GM12878 (cell line): ENCODE data around the gene TBC1D2B. TPM values are rescaled to one million over a fixed set of nuclear protein-coding genes. Genes with fewer than 3 reads are reported as not detected.

Source experiments
- ATAC-seq: fragments of 200-7000 bp; cut with Tn5 transposase; 3 replicates; pipeline ENCODE4 v1.9.1; 2020; ENCODE audit warnings: mild to moderate bottlenecking, moderate library complexity
- BruUV-seq: library from RNA; stranded (reverse); fragments of 400-500 nt; replicated peaks from 2 replicates; lab custom pipeline; 2021; lab: Mats Ljungman, UMichigan
- CTCF ChIA-PET: fragments of 300-600 bp; sonication (Branson Sonifier 250); formaldehyde crosslinking; extraction: SDS; loops from one replicate; lab custom pipeline; 2021; ENCODE audit warnings: inconsistent platforms; lab: Yijun Ruan, JAX
- POLR2A ChIA-PET: fragments of 350-600 bp; formaldehyde crosslinking; extraction: SDS; loops from one replicate; lab custom pipeline; 2021; ENCODE audit warnings: inconsistent platforms; lab: Charles Lee
- RAD21 ChIA-PET: fragments of 300-600 bp; sonication (Branson Sonifier 250); formaldehyde crosslinking; loops from one replicate; lab custom pipeline; 2023; ENCODE audit warnings: antibody characterized with exemption; ENCODE audit not compliant: unreplicated experiment; lab: Charles Lee
- SMC1A ChIA-PET: fragments of 300-600 bp; sonication (Branson Sonifier 250); formaldehyde crosslinking; loops from one replicate; lab custom pipeline; 2023; ENCODE audit not compliant: unreplicated experiment, uncharacterized antibody; lab: Charles Lee
- DNase-seq: peaks from one replicate; pipeline ENCODE4 v3.0.0-alpha.2; 2011; ENCODE audit warnings: low read depth, low spot score
- FAIRE-seq: peaks from 3 replicates; lab custom pipeline; 2011; peaks lifted over from hg19 to GRCh38; lab: Jason Lieb, UNC
- H2AFZ ChIP-seq: 2 replicates; pipeline ENCODE4 v1.6.0; 2011; ENCODE audit warnings: low read depth, low read length, control low read depth; ENCODE audit not compliant: control insufficient read depth
- H3K27ac ChIP-seq: 2 replicates; pipeline ENCODE4 v1.5.1; 2011; ENCODE audit warnings: control low read depth; ENCODE audit not compliant: control insufficient read depth, insufficient read depth
- H3K27me3 ChIP-seq, 2 experiments: replicated peaks in 1 of 2; 2 replicates each; pipeline versions ENCODE4 v1.6.0 to v1.6.1; 2011; ENCODE audit warnings: low read length in 1 of 2; ENCODE audit not compliant: control insufficient read depth in 2 of 2, insufficient read depth in 2 of 2
- H3K36me3 ChIP-seq, 2 experiments: 2 replicates each; pipeline ENCODE4 v1.5.1; 2011; ENCODE audit warnings: low read length in 1 of 2; ENCODE audit not compliant: control insufficient read depth in 2 of 2, insufficient read depth in 2 of 2
- H3K4me1 ChIP-seq: 2 replicates; pipeline ENCODE4 v1.6.1; 2011; ENCODE audit warnings: mild to moderate bottlenecking, low read length, moderate library complexity, mixed read lengths; ENCODE audit not compliant: control insufficient read depth, insufficient read depth
- H3K4me2 ChIP-seq: 2 replicates; pipeline ENCODE4 v1.6.0; 2011; ENCODE audit warnings: control low read depth; ENCODE audit not compliant: control insufficient read depth, insufficient read depth
- H3K4me3 ChIP-seq: fragments of 200-600 bp; sonication (generic); 2 replicates; pipeline ENCODE4 v1.5.1; 2016
- H3K79me2 ChIP-seq: 2 replicates; pipeline ENCODE4 v1.6.0; 2011; ENCODE audit warnings: low read length; ENCODE audit not compliant: control insufficient read depth, insufficient read depth
- H3K9ac ChIP-seq: 2 replicates; pipeline ENCODE4 v1.8.0; 2011; ENCODE audit warnings: low read length, control low read depth, mixed read lengths; ENCODE audit not compliant: control insufficient read depth, insufficient read depth
- H3K9me3 ChIP-seq: replicated peaks from 3 replicates; pipeline ENCODE4 v1.5.1; 2011; ENCODE audit warnings: mild to moderate bottlenecking, low read length; ENCODE audit not compliant: control insufficient read depth, insufficient read depth
- H4K20me1 ChIP-seq: 2 replicates; pipeline ENCODE4 v1.6.0; 2011; ENCODE audit not compliant: control insufficient read depth, insufficient read depth
- BHLHE40 ChIP-seq, 2 experiments: fragments of 450-650 bp in 1 of 2; IDR thresholded peaks; 2 replicates each; pipeline ENCODE4 v1.6.1; 2011 to 2017; ENCODE audit warnings: low read depth in 2 of 2, borderline replicate concordance in 1 of 2, improper control_type of control experiment in 1 of 2, low read length in 1 of 2, mild to moderate bottlenecking in 1 of 2
- CEBPZ ChIP-seq: fragments of 150-350 bp; IDR thresholded peaks from 2 replicates; pipeline ENCODE4 v1.6.1; 2016; ENCODE audit warnings: low read depth, low read length
- DPF2 ChIP-seq: fragments of 450-650 bp; IDR thresholded peaks from 2 replicates; pipeline ENCODE4 v1.6.1; 2017; ENCODE audit warnings: mild to moderate bottlenecking
- FOXM1 ChIP-seq: IDR thresholded peaks from 2 replicates; pipeline ENCODE4 v1.6.1; 2012; ENCODE audit warnings: low read depth, mild to moderate bottlenecking, inconsistent platforms, low read length, moderate library complexity
- IRF4 ChIP-seq: IDR thresholded peaks from 2 replicates; pipeline ENCODE4 v1.6.1; 2011; ENCODE audit warnings: low read depth, low read length
- RBBP5 ChIP-seq: fragments of 200-600 bp; sonication (generic); conservative IDR thresholded peaks from 2 replicates; pipeline ENCODE4 v1.6.1; 2016
- SIX5 ChIP-seq: IDR thresholded peaks from 2 replicates; pipeline ENCODE4 v1.6.1; 2011; ENCODE audit warnings: mild to moderate bottlenecking, low read depth, low read length, moderate library complexity; ENCODE audit not compliant: severe bottlenecking
- STAT3 ChIP-seq: IDR thresholded peaks from 2 replicates; pipeline ENCODE4 v1.6.1; 2011; ENCODE audit warnings: low read depth, low read length, improper control_type of control experiment
- TCF12 ChIP-seq: IDR thresholded peaks from 2 replicates; pipeline ENCODE4 v1.6.1; 2011; ENCODE audit warnings: low read depth, mild to moderate bottlenecking, low read length
- ZNF384 ChIP-seq: IDR thresholded peaks from 2 replicates; pipeline ENCODE4 v1.6.1; 2012; ENCODE audit warnings: low read depth, mild to moderate bottlenecking, low read length, improper control_type of control experiment, borderline replicate concordance
- ZNF592 ChIP-seq: fragments of 450-650 bp; IDR thresholded peaks from 2 replicates; pipeline ENCODE4 v1.6.1; 2017; ENCODE audit warnings: mild to moderate bottlenecking, moderate library complexity
- WGBS: methylation state at CpG from one replicate; pipeline ENCODE4 v1.1.6; 2016; ENCODE audit warnings: low lambda C conversion rate; ENCODE audit not compliant: insufficient replicate concordance, insufficient coverage; ENCODE audit errors: missing lambda C conversion rate; 5-methylcytosine and 5-hydroxymethylcytosine counted together
- in situ Hi-C: fragments of 300-500 bp; cut with MboI; formaldehyde crosslinking; loops from 9 replicates; pipeline ENCODE4 v1.14.3; 2018; ENCODE audit warnings: mixed read lengths
- intact Hi-C: fragments of 100-400 bp; cut with micrococcal nuclease; formaldehyde crosslinking; loops from one replicate; pipeline ENCODE4 v1.14.2; 2022; ENCODE audit not compliant: unreplicated experiment
- polyA plus RNA-seq, 11 experiments: library from polyadenylated mRNA; depleted of rRNA in 4 of 11; unstranded in 6 of 11; stranded (reverse) in 5 of 11; fragments of >200 nt; fragmentation: Nextera tagmentation in 4 of 11; fragmentation: Illumina TruSeq in 1 of 11; extraction: Ambion mirVana in 4 of 11; extraction: Trizol in 1 of 11; gene quantifications; 1 replicate in 1 of 11; 2 replicates in 10 of 11; pipeline versions ENCODE4 v1.2.1 to v1.2.3, GENCODE V29; 2011 to 2016; ENCODE audit warnings: inconsistent platforms in 2 of 11, missing spikeins in 2 of 11, low read depth in 1 of 11
- total RNA-seq, 4 experiments: library from RNA; depleted of rRNA in 3 of 4; stranded (reverse); fragments of >200 nt in 3 of 4; fragmentation: Illumina TruSeq in 1 of 4; extraction: Trizol in 1 of 4; gene quantifications; 2 replicates each; pipeline versions ENCODE4 v1.2.1 to v1.2.3, GENCODE V29; 2013 to 2021
- TF ChIP-seq, protein P1 (sequence below): fragments of 450-650 bp; IDR thresholded peaks from 2 replicates; pipeline ENCODE4 v1.6.1; 2018; ENCODE audit warnings: borderline replicate concordance, mild to moderate bottlenecking; ENCODE audit not compliant: partially characterized antibody

The TBC1D2B gene
- total and polyA plus RNA-seq, 10 of the 15 experiments (the other 5 are each of a cell fraction or from before 2014, with no cell fraction given) = 1.3 to 53.4 (median 19.4) TPM

- RAD21 ChIA-PET = interaction anchor here (0.7 to 10.3 kb wide), 28 partner anchors 10 to 153 kb away, joined by 3 to 157 read pairs (median 8); no protein-coding TSS in a partner anchor
- BruUV-seq = no TSS peak
- DNase-seq = no peak
- H3K4me3 ChIP-seq = no peak overlapping the region
- TF ChIP-seq SIX5 (no peak), RBBP5 (no peak), IRF4 (no peak), ZNF592 (no peak), TCF12 (no peak), DPF2 (no peak), CEBPZ (no peak), FOXM1 (no peak), BHLHE40 (IDR thresholded peaks at IDR 0.05; ENCODE audit: borderline replicate concordance in 1 of 2, low read depth in 2 of 2, low read length in 1 of 2) (no peak), STAT3 (no peak), ZNF384 (no peak)
- TF ChIP-seq, protein P1, sequence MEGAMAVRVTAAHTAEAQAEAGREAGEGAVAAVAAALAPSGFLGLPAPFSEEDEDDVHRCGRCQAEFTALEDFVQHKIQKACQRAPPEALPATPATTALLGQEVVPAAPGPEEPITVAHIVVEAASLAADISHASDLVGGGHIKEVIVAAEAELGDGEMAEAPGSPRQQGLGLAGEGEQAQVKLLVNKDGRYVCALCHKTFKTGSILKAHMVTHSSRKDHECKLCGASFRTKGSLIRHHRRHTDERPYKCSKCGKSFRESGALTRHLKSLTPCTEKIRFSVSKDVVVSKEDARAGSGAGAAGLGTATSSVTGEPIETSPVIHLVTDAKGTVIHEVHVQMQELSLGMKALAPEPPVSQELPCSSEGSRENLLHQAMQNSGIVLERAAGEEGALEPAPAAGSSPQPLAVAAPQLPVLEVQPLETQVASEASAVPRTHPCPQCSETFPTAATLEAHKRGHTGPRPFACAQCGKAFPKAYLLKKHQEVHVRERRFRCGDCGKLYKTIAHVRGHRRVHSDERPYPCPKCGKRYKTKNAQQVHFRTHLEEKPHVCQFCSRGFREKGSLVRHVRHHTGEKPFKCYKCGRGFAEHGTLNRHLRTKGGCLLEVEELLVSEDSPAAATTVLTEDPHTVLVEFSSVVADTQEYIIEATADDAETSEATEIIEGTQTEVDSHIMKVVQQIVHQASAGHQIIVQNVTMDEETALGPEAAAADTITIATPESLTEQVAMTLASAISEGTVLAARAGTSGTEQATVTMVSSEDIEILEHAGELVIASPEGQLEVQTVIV = no peak
- TF ChIP-seq, all 136 proteins: peak for 0
- FAIRE-seq (no peak), ATAC-seq (no peak)
- H3K79me2 ChIP-seq = no peaks in the 10 kb centered on the region
- no peaks in the 10 kb centered on the region for H3K27me3 ChIP-seq
- ChIA-PET SMC1A (interaction anchor here (1.1 to 13.4 kb wide), 22 partner anchors 19 to 158 kb away, joined by 3 to 184 read pairs (median 7); partner anchors contain the start of gene TBC1D2B), POLR2A (interaction anchor here (0.7 kb wide), 1 partner anchor 32 kb away, joined by 4 read pairs; no protein-coding TSS in a partner anchor), CTCF (interaction anchor here (0.7 to 14.0 kb wide), 30 partner anchors 10 to 170 kb away, joined by 3 to 327 read pairs (median 11); partner anchors contain the start of genes SH2D7 and TBC1D2B)
- H3K36me3 ChIP-seq = no peaks in the 10 kb centered on the region
- in situ Hi-C loops = loop anchor here (5.0 kb wide), 1 partner anchor 140 kb away; no protein-coding TSS in a partner anchor
- no peak overlapping the region for H2AFZ ChIP-seq
- no peaks in the 10 kb centered on the region for H3K9me3 ChIP-seq
- peaks cover 29% of the 10 kb centered on the region for H3K4me1 ChIP-seq
- H3K27ac ChIP-seq = no peak overlapping the region
- intact Hi-C loops = loop anchor here (5.0 kb wide), 2 partner anchors 40 to 205 kb away; no protein-coding TSS in a partner anchor
- WGBS = 84% methylated on average over 8 of the region's 8 CpGs
- no peaks in the 10 kb centered on the region for H4K20me1 ChIP-seq
- H3K4me2 ChIP-seq = no peak overlapping the region
- H3K9ac ChIP-seq = no peak overlapping the region
Observed at GRCh38 chr15:78107471-78107870, 30.0 kb upstream of the TBC1D2B start.
